Astrocyte of the cerebellum (primary cell): Measurements from ENCODE around the gene GRAMD2B.
"Not testable (repeated sequence)": the region's sequence is repeated elsewhere in the genome, so short reads cannot be mapped to it uniquely, and the experiment has no call there.

Experiments used
- DNase-seq: peaks from one replicate; pipeline ENCODE4 v3.0.0-alpha.2; 2011; ENCODE audit warnings: low read depth
- H3K4me3 ChIP-seq: 2 replicates; pipeline ENCODE4 v1.5.1; 2011; ENCODE audit warnings: mild to moderate bottlenecking, low read depth, low read length, moderate library complexity
- in situ Hi-C: cut with HindIII; loops from 2 replicates; pipeline ENCODE4 v1.10.0; 2017; ENCODE audit warnings: low sequenced_read_pairs
- TF ChIP-seq, protein P1 (sequence below): IDR thresholded peaks from 2 replicates; pipeline ENCODE4 v1.5.1; 2012; ENCODE audit warnings: low read length, low read depth, moderate library complexity, mild to moderate bottlenecking; ENCODE audit errors: missing control alignments

Gene GRAMD2B, protein sequence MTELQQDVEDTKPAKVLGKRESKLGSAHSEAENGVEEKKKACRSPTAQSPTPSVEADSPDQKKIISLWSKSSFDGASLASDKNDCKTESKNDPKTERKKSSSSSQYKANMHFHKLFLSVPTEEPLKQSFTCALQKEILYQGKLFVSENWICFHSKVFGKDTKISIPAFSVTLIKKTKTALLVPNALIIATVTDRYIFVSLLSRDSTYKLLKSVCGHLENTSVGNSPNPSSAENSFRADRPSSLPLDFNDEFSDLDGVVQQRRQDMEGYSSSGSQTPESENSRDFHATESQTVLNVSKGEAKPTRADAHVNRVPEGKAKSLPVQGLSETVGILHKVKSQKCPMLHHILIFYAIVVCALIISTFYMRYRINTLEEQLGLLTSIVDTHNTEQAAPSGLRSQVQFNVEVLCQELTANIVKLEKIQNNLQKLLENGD

DNA sequence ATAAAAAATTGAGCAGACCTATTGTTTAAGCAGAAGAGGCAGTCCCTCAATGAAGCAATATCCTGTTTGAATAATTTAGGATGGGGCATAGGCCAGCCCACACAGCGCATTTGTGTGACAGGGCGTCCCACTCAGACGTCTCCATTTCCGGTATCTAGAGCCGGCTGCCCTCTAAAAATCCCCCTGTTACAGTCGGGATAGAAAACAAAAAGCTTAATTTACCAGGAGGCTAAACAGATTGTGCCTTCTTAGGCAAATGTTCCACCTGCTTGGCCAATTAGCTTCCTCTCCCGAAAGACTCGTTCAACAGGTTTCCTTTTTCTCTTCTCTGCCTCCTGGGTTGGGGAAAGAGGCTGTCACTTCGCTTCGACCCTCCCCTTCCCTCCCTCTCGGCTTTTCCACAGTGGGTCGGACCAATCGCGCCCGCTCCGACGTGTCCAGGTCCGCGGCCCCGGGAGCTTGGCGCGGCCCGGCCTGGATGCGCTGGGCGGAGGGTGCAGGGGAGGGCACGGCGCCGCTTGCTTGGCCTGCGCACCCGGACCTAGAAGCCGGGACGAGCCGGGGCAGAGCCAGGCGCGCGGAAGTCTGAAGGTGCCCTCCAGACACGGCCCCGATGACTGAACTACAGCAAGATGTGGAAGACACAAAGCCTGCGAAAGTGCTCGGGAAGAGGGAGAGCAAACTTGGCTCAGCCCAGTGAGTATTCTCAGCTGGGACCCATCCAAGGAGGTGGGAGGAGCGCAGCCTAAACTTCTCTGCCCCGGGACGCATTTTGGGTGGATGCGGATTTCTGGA lies at the start of gene GRAMD2B:
GRAMD2B (plus strand) TSS at position 416 of the 795 bp plus-strand sequence; CDS start at position 614, 198 bp downstream.
- TF ChIP-seq, protein P1, sequence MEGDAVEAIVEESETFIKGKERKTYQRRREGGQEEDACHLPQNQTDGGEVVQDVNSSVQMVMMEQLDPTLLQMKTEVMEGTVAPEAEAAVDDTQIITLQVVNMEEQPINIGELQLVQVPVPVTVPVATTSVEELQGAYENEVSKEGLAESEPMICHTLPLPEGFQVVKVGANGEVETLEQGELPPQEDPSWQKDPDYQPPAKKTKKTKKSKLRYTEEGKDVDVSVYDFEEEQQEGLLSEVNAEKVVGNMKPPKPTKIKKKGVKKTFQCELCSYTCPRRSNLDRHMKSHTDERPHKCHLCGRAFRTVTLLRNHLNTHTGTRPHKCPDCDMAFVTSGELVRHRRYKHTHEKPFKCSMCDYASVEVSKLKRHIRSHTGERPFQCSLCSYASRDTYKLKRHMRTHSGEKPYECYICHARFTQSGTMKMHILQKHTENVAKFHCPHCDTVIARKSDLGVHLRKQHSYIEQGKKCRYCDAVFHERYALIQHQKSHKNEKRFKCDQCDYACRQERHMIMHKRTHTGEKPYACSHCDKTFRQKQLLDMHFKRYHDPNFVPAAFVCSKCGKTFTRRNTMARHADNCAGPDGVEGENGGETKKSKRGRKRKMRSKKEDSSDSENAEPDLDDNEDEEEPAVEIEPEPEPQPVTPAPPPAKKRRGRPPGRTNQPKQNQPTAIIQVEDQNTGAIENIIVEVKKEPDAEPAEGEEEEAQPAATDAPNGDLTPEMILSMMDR, result no peak
- DNase-seq, result peak; percentile 74
- in situ Hi-C loops, result no loop called here
- H3K4me3 ChIP-seq, result peak within 1 kb of the TSS; percentile 65

DNA sequence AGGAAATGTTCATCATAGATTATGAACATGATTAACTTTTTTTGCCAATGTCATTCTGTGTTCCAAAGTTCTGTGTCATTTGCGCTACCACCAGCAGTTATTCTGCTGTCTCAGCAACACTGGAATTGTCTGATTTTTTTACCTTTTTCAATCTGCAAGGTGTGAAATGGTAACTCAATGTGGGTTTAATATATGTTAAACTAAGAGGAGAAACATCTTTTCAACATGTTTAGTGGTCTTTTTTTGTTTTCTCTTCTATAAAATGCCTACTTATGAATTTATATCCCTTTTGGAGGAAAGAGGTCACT lies 49.1 kb upstream of the GRAMD2B start:
- TF ChIP-seq, protein P1, result no peak
- no peak for DNase-seq
- no peak overlapping the region for H3K4me3 ChIP-seq
- in situ Hi-C loops, result no loop called here

DNA sequence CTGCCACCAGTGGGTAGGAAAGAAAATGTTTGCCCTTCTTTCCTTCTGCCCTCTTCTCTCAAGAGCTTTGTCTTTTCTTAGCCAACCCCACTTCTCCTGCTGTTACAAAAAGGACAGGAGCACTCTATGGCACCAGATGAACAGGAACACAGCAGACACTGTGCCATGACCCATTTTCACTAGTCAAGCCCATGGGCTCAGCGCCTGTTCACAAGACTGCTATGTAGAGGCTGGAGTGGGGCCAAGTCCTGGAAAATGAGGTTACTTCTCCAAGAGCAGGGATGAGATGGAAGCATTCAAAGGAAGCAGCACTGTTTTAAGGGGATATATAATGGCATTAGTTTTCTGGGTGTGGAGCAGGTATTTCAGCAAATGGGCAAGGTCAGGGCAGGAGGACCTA lies 46.8 kb upstream of the GRAMD2B start:
- TF ChIP-seq, protein P1, result no peak
- in situ Hi-C loops, result no loop called here
- H3K4me3 ChIP-seq, result no peak overlapping the region
- no peak for DNase-seq

DNA sequence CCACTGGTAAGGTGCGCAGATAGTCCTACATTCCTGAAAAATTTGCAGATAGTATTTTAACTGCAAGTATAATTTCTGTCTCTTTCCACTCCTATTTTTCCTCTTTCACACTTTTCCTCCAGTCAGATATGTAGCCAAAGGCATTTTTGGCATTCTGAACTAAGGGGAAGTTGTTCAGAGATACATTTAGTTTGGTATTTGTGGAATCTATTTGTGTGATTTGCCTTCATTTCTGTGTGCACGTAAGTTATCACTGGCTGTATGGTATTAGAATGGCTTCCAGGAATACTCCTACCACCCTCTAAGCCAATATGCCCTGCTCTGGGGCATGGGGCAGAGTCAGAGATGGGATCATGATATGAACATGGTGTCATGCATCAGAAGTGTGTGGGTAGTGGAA lies 45.8 kb upstream of the GRAMD2B start:
- DNase-seq, result no peak
- no peak overlapping the region for H3K4me3 ChIP-seq
- in situ Hi-C loops, result no loop called here
- TF ChIP-seq, protein P1, result no peak

DNA sequence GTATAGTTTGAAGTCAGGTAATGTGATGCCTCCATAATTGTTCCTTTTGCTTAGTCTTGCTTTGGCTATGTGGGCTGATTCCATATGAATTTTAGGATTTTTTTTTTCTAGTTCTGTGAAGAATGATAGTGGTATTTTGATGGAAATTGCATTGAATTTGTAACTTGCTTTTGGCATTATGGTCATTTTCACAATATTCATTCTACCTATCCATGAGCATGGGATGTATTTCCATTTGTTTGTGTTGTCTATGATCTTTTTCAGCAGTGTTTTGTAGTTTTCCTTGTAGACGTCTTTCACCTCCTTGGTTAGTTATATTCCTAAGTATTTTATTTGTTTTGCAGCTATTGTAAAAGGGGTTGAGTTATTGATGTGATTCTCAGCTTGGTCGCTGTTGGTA lies 42.9 kb upstream of the GRAMD2B start:
- in situ Hi-C loops, DNase-seq: not testable (repeated sequence)

DNA sequence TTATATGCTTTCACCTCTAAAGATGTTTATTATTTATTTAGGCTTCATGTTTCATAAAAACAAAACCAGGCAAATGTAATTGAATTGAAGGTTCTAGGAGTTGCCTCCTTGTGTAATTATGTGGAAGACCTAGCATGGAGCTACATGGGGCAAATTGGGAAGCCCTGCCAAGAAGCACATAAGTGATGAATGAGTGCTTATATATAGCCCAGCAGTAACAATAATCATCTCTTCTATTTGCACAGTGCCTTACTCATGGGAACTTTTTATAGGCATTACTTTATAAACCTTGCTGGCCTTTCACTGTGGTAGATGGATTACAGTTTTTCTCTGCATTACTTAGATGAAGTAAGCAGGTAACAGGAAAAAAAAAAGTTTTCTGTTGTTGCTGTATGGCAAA lies 40.0 kb upstream of the GRAMD2B start:
- no peak overlapping the region for H3K4me3 ChIP-seq
- in situ Hi-C loops, result no loop called here
- DNase-seq, result peak; percentile 50
- TF ChIP-seq, protein P1, result no peak

More for the DNA sequence above, 42.9 kb upstream of the GRAMD2B start:
- H3K4me3 ChIP-seq, result not testable (repeated sequence)

DNA sequence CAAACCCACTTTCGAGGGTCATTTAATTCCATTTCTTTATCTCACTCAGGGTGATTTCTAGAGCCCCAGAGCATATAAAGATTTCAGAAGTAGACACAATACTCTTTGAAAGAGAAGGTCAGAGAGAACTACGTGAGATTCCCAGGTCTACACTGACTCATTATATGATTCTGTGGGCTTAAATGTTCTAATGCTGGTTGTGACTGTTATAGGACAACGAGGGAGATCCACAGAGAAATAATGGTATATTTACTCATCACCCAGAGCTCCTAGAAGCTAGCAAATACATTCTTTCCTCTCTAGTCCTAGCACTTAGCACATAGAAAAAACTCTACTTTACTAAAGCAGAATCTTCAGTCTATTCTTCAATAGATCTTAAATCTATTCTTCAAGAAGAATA lies 39.4 kb upstream of the GRAMD2B start:
- in situ Hi-C loops, result no loop called here
- no peak for DNase-seq
- H3K4me3 ChIP-seq, result no peak overlapping the region
- TF ChIP-seq, protein P1, result no peak
